ENCODE results near the gene DLG3.

- TF ChIP-seq, protein P1, sequence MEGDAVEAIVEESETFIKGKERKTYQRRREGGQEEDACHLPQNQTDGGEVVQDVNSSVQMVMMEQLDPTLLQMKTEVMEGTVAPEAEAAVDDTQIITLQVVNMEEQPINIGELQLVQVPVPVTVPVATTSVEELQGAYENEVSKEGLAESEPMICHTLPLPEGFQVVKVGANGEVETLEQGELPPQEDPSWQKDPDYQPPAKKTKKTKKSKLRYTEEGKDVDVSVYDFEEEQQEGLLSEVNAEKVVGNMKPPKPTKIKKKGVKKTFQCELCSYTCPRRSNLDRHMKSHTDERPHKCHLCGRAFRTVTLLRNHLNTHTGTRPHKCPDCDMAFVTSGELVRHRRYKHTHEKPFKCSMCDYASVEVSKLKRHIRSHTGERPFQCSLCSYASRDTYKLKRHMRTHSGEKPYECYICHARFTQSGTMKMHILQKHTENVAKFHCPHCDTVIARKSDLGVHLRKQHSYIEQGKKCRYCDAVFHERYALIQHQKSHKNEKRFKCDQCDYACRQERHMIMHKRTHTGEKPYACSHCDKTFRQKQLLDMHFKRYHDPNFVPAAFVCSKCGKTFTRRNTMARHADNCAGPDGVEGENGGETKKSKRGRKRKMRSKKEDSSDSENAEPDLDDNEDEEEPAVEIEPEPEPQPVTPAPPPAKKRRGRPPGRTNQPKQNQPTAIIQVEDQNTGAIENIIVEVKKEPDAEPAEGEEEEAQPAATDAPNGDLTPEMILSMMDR (IDR thresholded peaks at IDR 0.05; ENCODE audit: low read length), result no peak
- TF ChIP-seq EZH2 (IDR thresholded peaks at IDR 0.05; ENCODE audit: borderline replicate concordance, low read length), result no peak
These were observed 23.0 kb upstream of the DLG3 start for GRCh38 chrX:70421618-70422017.
